Mesothelial cell of epicardium (in vitro differentiated cells): Measurements from ENCODE around the gene CYLD. TPM values are rescaled to one million over a fixed set of nuclear protein-coding genes. Genes with fewer than 3 reads are reported as not detected.

Experiments used
- DNase-seq, 2 experiments: peaks; one replicate each; pipeline ENCODE4 v3.0.0; 2021; ENCODE audit warnings: low spot score in 2 of 2; ENCODE audit not compliant: unreplicated experiment in 2 of 2
- H3K27ac Mint-ChIP-seq: 2 replicates; pipeline ENCODE4 v1.8.0; 2021; ENCODE audit warnings: mixed read lengths
- H3K27me3 Mint-ChIP-seq: 2 replicates; pipeline ENCODE4 v1.8.0; 2021; ENCODE audit warnings: low read depth, mixed read lengths
- H3K36me3 Mint-ChIP-seq: 2 replicates; pipeline ENCODE4 v1.8.0; 2021; ENCODE audit warnings: mixed read lengths
- H3K4me1 Mint-ChIP-seq: 2 replicates; pipeline ENCODE4 v1.8.0; 2021; ENCODE audit warnings: mixed read lengths
- H3K4me3 Mint-ChIP-seq: 2 replicates; pipeline ENCODE4 v1.8.0; 2021; ENCODE audit warnings: mild to moderate bottlenecking, moderate library complexity, mixed read lengths
- H3K9me3 Mint-ChIP-seq: 2 replicates; pipeline ENCODE4 v1.8.0; 2021; ENCODE audit warnings: mixed read lengths
- CTCF ChIP-seq: fragments of 200-600 bp; sonication (generic); IDR thresholded peaks from one replicate; pipeline ENCODE4 v1.5.0; 2021; ENCODE audit warnings: antibody characterized with exemption; ENCODE audit not compliant: unreplicated experiment
- total RNA-seq: library from RNA; stranded (reverse); gene quantifications from 3 replicates; pipeline ENCODE4 v1.2.1, GENCODE V29; 2021

Gene CYLD
- total RNA-seq, 1 donor from 2014 or later: 20.6 TPM

DNA sequence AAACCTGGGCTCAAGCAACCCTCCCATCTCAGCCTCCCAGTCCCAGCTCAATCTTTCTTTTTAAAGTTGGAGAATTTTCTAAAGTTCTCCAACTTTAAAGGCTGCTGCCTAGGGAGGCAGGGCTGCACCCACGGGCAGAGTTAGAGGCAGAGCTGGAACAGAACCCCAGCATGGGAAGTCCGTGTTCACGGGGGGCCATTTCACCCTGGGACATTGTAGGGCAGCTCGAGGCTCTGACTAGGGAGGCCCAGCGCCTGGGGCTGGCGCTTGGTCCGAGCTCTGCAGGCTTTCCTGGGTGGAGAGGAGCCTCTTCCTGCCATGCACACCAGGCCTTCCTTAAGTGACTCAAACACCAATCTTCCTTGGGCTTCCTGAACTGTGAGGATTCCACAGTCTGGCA is 70.2 kb downstream of the CYLD start:
- H3K27me3 Mint-ChIP-seq: peaks cover 15% of the 10 kb centered on the region
- TF ChIP-seq CTCF: no peak
- no peak overlapping the region for H3K27ac Mint-ChIP-seq
- no peak overlapping the region for H3K4me3 Mint-ChIP-seq
- no peaks in the 10 kb centered on the region for H3K4me1 Mint-ChIP-seq
- no peak for DNase-seq
- H3K9me3 Mint-ChIP-seq: no peaks in the 10 kb centered on the region
- no peaks in the 10 kb centered on the region for H3K36me3 Mint-ChIP-seq

DNA sequence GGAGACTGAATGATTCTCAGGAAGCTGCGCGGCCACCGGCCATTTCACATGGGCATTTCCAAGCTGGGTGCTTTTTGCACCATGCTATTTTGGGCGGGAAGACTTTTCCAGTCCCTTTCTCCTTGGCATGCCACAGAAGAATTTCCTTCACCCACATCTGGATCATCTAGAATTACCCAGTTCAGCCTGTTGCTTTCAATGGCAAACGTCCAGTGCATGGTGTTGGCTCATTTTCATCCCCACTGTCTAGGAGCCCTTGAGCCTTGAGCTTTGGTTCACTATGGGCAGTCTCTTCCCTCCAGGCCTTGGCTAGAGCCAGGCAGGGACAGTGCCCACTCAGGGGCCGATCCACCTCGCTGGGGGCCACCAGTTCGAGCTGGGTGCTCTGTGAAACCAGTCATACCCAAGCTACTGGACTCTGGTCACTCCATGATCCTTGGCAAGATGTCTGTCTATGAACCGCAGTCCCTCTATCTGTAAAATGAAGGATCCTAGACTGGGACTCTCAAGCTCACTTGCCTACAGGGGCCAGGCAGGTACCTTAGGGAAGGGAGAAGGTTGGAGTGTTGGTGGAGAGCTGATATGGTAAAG is 71.1 kb downstream of the CYLD start:
- no peaks in the 10 kb centered on the region for H3K9me3 Mint-ChIP-seq
- no peak overlapping the region for H3K27ac Mint-ChIP-seq
- H3K4me1 Mint-ChIP-seq: no peaks in the 10 kb centered on the region
- no peak overlapping the region for H3K4me3 Mint-ChIP-seq
- TF ChIP-seq CTCF: no peak
- peaks cover 19% of the 10 kb centered on the region for H3K27me3 Mint-ChIP-seq
- DNase-seq: no peak
- H3K36me3 Mint-ChIP-seq: no peaks in the 10 kb centered on the region

DNA sequence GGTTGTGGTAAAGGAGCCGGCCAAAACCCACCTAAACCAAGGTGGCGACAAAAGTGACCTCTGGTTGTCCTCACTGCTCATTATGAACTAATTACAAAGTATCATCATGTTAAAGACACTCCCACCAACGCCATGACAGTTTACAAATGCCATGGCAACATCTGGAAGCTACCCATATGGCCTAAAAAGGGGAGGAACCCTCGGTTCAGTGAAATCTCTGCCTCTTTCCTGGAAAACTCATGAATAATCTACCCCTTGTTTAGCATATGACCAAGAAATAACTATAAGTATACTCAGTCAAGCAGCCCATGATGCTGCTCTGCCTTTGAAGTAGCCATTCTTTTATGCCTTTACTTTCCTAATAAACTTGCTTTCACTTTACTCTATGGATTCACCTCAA is 72.2 kb downstream of the CYLD start:
- Mint-ChIP-seq H3K36me3 (no peaks in the 10 kb centered on the region), H3K27ac (no peak overlapping the region), H3K4me3 (no peak overlapping the region), H3K9me3 (no peaks in the 10 kb centered on the region), H3K27me3 (peaks cover 16% of the 10 kb centered on the region), H3K4me1 (no peaks in the 10 kb centered on the region)
- no peak for DNase-seq
- TF ChIP-seq CTCF: no peak

DNA sequence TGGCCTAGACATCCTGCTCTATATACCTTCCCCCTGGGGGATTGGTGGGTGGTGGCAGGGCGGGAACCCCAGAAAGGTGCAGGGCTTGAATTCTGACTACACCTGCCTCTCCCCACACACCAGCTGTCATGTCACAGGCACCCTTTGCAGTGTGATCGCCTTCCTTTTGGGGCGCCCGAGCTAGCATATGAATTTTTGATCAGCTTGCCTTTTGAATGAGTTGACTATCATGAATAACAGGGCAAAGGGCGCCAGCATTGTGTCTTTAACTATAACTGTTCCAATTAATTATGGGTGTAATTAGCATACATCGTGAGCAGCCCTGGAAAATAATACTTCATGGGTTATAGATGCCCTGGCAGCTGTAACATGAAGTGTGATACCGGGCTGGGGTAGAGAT is 72.7 kb downstream of the CYLD start:
- TF ChIP-seq CTCF: no peak
- H3K27ac Mint-ChIP-seq: no peak overlapping the region
- no peak for DNase-seq
- no peaks in the 10 kb centered on the region for H3K36me3 Mint-ChIP-seq
- H3K27me3 Mint-ChIP-seq: peaks cover 13% of the 10 kb centered on the region
- H3K4me3 Mint-ChIP-seq: no peak overlapping the region
- H3K9me3 Mint-ChIP-seq: no peaks in the 10 kb centered on the region
- H3K4me1 Mint-ChIP-seq: no peaks in the 10 kb centered on the region

- no peaks in the 10 kb centered on the region for H3K4me1 Mint-ChIP-seq
- no peak for TF ChIP-seq CTCF
- peaks cover 13% of the 10 kb centered on the region for H3K27me3 Mint-ChIP-seq
- no peaks in the 10 kb centered on the region for H3K9me3 Mint-ChIP-seq
- H3K4me3 Mint-ChIP-seq: no peak overlapping the region
- H3K36me3 Mint-ChIP-seq: no peaks in the 10 kb centered on the region
- H3K27ac Mint-ChIP-seq: no peak overlapping the region
- no peak for DNase-seq
These were observed 73.5 kb downstream of the CYLD start for GRCh38 chr16:50815382-50815781.
